Tibial artery (tissue), 4 donors: ENCODE results near the gene HECTD4.

Experiments
- DNase-seq, 2 donors: peaks; one replicate each; pipeline ENCODE4 v3.0.0-alpha.2; 2019
- H3K27ac ChIP-seq, 2 donors: fragments of 200-600 bp; sonication (generic) in 1 of 2; 1 replicate in 1 of 2; 2 replicates in 1 of 2; pipeline ENCODE4 v1.5.1; 2018 to 2019; ENCODE audit warnings: mild to moderate bottlenecking in 1 of 2
- H3K27me3 ChIP-seq, 2 donors: fragments of 200-600 bp; sonication (generic) in 1 of 2; one replicate each; pipeline versions ENCODE4 v1.5.1 to v1.6.0; 2016 to 2019
- H3K36me3 ChIP-seq, 3 donors: fragments of 200-600 bp; sonication (generic) in 2 of 3; one replicate each; pipeline ENCODE4 v1.5.1; 2016 to 2019; ENCODE audit warnings: mild to moderate bottlenecking in 2 of 3
- H3K4me1 ChIP-seq, 4 donors: fragments of 200-600 bp; sonication (generic) in 2 of 4; 1 replicate in 3 of 4; 2 replicates in 1 of 4; pipeline ENCODE4 v1.5.1; 2016 to 2019
- H3K4me3 ChIP-seq, 2 donors: fragments of 200-600 bp; sonication (generic) in 1 of 2; 1 replicate in 1 of 2; 2 replicates in 1 of 2; pipeline ENCODE4 v1.5.1; 2018 to 2019; ENCODE audit warnings: mild to moderate bottlenecking in 2 of 2
- H3K9me3 ChIP-seq, 3 donors: fragments of 200-600 bp; sonication (generic) in 1 of 3; one replicate each; pipeline ENCODE4 v1.5.1; 2016 to 2019
- intact Hi-C: fragments of 100-400 bp; cut with DNase I; formaldehyde crosslinking; loops from one replicate; pipeline ENCODE4 v1.15.0; 2023; ENCODE audit warnings: low total_unique reads
- TF ChIP-seq, protein P1 (sequence below), 2 experiments: fragments of 200-600 bp in 1 of 2; fragments of 450-650 bp in 1 of 2; IDR thresholded peaks; one replicate each; pipeline ENCODE4 v1.5.1; 2017 to 2019; ENCODE audit warnings: antibody characterized with exemption in 2 of 2, mild to moderate bottlenecking in 1 of 2, moderate library complexity in 1 of 2

The HECTD4 gene

DNA sequence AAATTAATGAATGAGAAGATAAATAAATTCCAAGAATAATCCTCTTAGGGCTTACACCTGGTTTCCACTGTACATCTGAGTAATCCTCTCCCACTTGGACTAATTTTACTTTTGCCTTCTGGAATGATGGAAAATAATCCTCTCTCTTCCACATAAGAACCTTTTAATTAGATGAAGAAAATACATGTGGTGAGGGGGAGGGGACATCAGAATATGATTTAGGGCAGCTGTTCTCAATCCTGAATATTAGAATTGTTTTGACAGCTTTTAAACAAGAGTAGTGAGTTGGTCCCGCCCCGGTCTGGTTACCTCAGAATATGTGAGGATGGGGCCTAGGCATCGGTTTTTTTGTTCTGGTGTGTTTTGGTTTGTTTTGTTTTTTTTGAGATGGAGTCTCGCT, 51.5 kb downstream of the HECTD4 start:
- Histone ChIP-seq H3K9me3 (no peaks in the 10 kb centered on the region), H3K27ac (no peak overlapping the region), H3K36me3 (no peaks in the 10 kb centered on the region), H3K27me3 (no peaks in the 10 kb centered on the region), H3K4me1 (peaks cover 0 to 13% (median 0%) of the 10 kb centered on the region in 4 donors), H3K4me3 (no peak overlapping the region)
- no peak for DNase-seq
- intact Hi-C loops = no loop called here
- TF ChIP-seq, protein P1, sequence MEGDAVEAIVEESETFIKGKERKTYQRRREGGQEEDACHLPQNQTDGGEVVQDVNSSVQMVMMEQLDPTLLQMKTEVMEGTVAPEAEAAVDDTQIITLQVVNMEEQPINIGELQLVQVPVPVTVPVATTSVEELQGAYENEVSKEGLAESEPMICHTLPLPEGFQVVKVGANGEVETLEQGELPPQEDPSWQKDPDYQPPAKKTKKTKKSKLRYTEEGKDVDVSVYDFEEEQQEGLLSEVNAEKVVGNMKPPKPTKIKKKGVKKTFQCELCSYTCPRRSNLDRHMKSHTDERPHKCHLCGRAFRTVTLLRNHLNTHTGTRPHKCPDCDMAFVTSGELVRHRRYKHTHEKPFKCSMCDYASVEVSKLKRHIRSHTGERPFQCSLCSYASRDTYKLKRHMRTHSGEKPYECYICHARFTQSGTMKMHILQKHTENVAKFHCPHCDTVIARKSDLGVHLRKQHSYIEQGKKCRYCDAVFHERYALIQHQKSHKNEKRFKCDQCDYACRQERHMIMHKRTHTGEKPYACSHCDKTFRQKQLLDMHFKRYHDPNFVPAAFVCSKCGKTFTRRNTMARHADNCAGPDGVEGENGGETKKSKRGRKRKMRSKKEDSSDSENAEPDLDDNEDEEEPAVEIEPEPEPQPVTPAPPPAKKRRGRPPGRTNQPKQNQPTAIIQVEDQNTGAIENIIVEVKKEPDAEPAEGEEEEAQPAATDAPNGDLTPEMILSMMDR (IDR thresholded peaks at IDR 0.05) = no peak

DNA sequence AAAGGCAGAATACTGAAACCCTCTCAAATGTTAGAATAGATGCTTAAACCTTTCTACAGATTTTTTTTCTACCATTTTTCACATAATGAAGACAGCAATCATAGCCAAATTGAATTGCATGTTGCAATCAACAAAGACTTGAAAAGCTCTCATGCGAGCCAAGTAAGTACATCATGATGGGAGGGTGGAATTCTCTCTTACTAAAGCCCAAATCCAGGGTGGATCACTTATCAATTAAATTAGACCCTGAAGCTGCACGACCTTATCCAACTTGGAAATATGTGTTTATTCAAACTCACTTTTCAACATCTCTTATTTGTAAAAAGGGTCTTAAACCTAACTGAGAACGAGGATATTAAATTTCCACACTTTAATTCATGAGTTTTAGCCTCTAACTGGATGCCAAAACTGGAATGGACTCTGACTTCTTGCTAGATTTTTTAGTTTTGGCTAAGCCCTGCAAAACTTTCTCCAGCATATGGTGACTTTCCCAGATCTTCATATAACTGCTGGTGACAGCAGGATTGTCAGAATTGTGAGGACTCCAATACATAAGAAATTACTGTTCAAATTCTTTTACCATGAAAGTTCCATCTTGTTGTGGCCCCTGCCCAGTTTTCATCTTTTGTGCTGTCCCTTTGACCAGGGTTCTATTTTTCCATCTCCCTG, 53.6 kb downstream of the HECTD4 start:
- no peak overlapping the region for H3K4me3 ChIP-seq
- peaks cover 0 to 22% (median 0%) of the 10 kb centered on the region in 4 donors for H3K4me1 ChIP-seq
- DNase-seq = no peak
- H3K27me3 ChIP-seq = no peaks in the 10 kb centered on the region
- intact Hi-C loops = no loop called here
- H3K27ac ChIP-seq = no peak overlapping the region
- TF ChIP-seq, protein P1 (IDR thresholded peaks at IDR 0.05) = no peak
- no peaks in the 10 kb centered on the region for H3K9me3 ChIP-seq
- no peaks in the 10 kb centered on the region for H3K36me3 ChIP-seq

DNA sequence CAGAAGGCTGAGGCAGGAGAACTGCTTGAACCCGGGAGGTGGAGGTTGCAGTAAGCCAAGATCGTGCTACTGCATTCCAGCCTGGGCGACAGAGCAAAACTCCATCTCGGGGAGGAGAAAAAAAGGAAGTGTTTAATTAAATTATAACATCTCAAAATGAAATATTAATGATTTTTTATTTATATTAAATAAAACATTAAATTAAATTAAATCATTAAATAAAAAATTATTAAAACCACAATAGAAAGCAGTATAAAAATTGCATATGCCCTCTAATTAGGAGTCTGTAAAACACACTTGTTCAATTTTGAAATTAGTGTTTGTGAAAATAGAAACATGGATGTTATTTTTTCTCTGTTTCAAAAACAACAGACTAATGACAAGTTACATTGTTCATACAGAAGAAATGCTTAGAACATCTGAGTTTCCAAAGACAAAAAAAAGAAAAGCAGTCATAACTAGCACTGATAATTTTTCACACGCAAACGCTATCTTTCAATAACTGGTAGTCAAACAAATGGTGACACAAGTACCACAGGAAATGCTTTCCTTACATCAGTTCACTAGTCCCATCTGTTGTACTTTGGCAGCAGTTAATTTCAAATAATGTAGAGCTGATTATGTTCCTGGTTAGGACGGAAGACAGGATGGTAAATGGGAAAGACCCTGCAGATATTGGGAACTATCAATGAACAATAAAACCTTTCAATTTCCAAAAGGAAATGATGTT, 54.9 kb downstream of the HECTD4 start:
- no peak for DNase-seq
- Histone ChIP-seq H3K4me1 (peaks cover 0 to 14% (median 3%) of the 10 kb centered on the region in 4 donors), H3K27ac (no peak overlapping the region), H3K27me3 (no peaks in the 10 kb centered on the region), H3K36me3 (no peaks in the 10 kb centered on the region), H3K9me3 (no peaks in the 10 kb centered on the region), H3K4me3 (no peak overlapping the region)
- TF ChIP-seq, protein P1 (IDR thresholded peaks at IDR 0.05) = no peak
- intact Hi-C loops = no loop called here

DNA sequence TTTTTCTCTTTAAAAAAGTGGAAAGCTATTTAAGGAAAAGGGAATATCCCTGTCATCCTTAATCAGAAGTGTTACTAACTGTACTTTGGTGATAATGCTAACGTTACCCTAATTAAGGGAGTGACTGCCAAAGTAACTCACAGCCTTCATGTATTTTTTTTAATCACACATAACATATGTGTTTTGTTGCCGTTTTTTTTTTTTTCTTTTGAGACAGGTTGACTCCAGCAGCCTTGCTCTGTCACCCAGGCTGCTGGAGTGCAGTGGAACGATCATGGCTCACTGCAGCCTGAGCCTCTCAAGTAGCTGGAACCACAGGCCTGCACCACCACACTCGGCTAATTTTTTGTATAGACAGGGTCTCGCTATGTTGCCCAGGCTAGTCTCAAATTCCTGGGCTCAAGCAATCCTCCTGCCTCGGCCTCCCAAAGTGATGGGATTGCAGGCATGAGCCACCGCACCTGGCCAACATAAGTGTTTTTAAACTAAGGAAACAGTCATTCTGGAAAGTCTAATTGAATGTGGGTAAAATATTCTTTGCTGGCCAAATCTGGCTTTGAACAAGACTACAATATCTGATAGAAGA, 56.5 kb downstream of the HECTD4 start:
- no peak overlapping the region for H3K4me3 ChIP-seq
- peaks cover 0 to 14% (median 4%) of the 10 kb centered on the region in 4 donors for H3K4me1 ChIP-seq
- H3K27ac ChIP-seq = no peak overlapping the region
- DNase-seq = no peak
- TF ChIP-seq, protein P1 (IDR thresholded peaks at IDR 0.05) = no peak
- no peaks in the 10 kb centered on the region for H3K36me3 ChIP-seq
- no peaks in the 10 kb centered on the region for H3K9me3 ChIP-seq
- intact Hi-C loops = no loop called here
- H3K27me3 ChIP-seq = no peaks in the 10 kb centered on the region

DNA sequence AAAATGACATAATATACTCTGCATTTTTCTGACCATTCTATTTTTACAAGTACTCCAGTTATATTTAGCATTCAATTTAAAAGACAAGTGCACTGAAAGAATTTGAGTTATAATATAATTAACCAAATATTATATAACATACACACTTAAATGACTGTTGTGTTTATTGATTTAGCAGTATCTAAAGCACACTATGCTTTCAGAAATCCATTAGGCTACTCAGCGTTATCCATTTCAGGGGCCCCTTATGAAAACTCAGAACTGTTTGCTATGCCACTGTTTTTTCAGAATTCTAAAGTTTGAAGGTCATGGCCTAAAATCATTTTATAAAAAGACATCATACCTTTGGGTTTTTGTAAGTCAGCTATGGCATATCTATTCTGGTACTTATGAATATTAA, 57.1 kb downstream of the HECTD4 start:
- Histone ChIP-seq H3K27ac (no peak overlapping the region), H3K36me3 (no peaks in the 10 kb centered on the region), H3K9me3 (no peaks in the 10 kb centered on the region), H3K4me3 (no peak overlapping the region), H3K27me3 (no peaks in the 10 kb centered on the region), H3K4me1 (peaks cover 0 to 14% (median 4%) of the 10 kb centered on the region in 4 donors)
- TF ChIP-seq, protein P1 (IDR thresholded peaks at IDR 0.05) = no peak
- intact Hi-C loops = no loop called here
- no peak for DNase-seq
